Stimulated activated CD8-positive, alpha-beta memory T cell treated with anti-CD3 and anti-CD28 coated beads, Interleukin-4, amount 100 ng/mL, for 48 hours (primary cell): Measurements from ENCODE around the gene ADCY5.

Experiments used
- DNase-seq: peaks from one replicate; pipeline ENCODE4 v3.0.0-alpha.2; 2020

ADCY5 gene

DNA sequence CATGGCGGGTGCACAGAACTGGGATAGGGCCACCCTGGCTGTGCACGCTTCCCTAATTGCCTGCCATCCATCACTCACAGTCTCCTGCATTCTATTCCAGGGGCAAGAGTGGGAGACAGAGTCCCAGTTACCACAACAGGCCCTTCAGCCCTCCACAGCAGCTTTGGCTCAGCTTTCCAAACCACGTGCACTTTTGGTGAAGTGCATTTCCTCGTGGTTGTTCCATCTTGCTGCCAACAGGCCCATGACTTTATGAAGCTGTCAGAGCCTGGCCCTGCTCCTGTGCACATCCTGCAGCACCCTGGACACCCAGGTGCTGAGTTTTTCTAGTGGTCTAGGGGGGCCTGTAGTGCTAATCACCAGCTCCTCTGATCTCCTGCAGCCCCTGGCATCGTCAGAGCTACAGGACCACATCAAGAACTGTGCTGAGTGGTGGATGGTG is 110.2 kb downstream of the ADCY5 start:
- no peak for DNase-seq

DNA sequence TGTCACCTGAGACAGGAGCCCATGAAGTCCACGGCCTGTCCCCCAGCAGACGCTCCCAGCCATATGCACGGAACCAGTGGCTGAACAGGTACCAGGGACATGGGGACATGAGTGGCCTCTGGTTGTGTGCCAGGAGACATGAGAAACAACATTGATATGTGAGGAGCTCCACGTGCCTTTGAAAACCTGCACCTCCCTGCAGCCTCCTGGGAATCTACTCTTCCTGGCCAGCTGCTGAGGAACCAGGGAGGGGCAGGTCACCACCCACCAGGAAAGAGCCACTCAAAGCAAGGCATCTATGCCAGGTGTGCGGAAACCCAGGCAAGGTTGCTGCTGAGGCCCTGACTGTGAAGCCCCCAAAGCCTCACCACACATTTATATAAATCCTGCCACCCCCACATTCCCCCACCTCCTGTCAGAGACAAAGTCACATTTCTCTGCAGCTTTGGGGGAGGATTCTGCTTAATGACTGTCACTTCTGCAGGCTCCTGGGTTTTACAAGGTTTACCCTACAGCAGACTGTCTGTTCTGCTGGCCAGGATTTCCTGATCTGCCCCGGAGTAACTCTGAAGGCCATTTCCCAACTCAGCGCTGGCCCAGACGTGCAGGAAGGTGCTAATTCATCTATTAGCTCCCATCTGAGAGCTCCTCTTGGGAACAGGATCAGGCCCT is 110.8 kb downstream of the ADCY5 start:
- no peak for DNase-seq

DNA sequence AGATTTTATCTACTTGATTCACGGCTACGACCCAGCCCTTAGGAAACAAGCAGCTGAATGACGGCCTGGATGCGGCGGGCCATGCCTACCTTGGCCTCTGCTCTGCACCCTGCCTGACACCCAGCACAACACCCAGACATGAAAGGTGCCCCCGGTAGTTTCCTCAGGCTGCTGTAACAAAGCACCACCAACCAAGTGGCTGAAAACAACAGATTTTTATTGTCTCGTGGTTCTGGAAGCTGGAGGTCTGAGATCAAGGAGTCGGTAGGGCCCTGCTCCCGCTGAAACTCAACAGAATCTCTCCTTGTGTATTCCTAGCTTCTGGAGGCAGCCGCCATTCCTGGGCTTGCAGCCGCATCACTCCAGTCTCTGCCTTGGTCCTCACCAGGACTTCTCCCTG is 111.7 kb downstream of the ADCY5 start:
- no peak for DNase-seq

DNA sequence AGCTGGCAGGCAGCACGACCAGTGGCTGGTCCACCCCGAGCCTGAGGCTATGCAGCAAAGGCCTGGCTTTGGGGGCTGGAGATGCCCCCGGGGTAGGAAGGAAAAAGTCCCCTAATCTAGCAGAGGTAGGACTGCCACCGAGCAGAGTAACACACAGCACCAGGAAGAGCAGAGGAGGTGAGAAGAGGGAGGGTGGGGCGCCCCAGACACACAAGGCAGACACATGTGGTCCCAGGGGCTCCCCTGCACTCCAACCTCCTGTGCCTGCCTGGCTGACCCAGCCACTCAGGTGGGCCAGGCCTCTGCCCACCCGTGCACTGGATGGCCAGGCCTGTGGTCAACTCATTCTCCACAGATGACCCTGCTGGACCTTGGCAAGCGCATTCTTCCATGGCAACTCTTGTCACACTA is 112.4 kb downstream of the ADCY5 start:
- no peak for DNase-seq

DNA sequence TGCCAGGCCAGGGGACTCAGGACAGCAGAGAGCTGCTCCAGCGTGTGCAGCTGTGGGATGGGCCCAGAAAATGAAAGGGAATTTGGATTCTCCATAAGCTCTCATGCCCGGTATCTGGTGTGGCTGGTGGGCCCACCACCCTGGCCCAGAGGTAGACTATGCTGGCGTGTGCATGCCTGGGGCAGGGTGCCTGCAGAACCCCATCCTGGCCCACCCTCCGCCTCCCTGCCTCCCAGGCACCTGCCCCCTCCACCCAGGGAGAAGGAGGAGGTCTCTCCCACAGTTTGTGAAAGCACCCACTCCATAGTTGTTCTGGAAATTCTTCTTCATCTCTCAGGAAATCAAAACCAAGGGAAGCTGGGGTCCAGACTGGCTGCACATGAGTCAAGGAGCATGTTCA is 112.9 kb downstream of the ADCY5 start:
- no peak for DNase-seq

DNA sequence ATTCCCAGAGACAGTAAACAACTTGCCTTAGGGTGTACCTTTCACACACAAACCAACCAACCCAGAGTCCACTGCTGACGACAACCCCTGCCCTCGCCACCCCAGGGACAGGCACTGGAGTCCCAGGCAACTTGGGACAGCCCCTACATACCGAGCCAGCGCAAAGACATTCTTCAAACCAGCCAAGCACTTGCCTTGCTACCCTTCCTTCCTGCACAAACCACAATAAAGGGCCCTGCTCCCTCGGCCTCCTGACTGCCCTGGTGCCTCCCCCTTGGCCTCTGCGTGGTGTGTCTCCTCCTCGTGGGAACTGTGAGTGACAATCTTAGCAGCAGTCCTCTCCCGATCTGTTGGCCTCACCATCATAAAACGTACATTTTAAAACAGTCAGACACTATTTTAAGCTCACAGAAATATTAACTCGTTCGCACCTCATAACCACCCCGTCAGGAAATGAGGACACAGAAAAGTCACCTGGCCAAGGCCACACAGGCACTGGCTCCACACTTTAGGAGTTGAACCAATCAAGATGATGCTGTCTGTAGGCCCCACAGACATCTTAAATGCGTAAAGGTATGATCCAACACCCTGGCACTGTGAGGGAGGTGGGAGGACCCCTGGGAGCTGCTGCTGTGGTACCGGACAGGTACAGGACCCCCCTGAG is 113.8 kb downstream of the ADCY5 start:
- no peak for DNase-seq

DNA sequence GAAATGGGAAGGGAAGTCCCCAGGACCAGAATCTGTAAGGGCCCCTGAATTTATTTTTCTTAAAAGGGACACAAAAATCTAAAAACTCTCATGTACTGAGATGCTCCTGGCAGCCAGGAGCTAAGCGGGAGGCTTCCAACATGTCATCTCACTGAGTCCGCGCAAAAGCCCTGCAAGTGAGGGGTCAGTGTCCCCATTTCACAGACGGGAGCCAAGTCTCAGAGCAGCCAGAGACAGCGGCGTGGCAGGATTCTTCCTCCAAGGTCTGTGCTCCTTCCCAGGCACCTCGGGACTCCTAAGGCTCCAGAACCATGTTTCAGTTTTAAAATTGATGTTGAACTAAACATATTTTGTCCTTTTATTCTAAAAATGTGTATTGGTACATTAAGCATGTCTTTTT is 114.8 kb downstream of the ADCY5 start:
- DNase-seq: no peak

DNA sequence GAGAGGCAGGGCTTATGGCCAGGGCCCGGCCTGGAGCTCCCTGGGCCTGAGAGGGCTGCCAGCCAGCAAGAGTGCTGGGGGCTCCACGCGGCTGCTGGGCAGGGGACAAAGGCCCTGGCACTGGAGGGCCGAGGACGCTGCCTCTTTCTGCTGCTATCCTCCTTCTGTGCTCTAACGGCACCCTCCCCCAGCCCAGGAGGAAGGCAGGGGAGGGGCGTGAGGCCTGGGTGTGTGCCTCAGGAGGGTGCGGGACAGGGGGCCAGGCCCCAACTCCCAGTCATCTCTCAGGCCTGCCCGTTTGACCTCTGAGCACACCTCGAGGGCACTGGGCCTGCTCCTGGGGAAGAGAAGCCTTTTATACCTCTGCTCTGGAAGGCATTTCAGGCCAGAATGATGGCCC is 115.5 kb downstream of the ADCY5 start:
- no peak for DNase-seq

DNA sequence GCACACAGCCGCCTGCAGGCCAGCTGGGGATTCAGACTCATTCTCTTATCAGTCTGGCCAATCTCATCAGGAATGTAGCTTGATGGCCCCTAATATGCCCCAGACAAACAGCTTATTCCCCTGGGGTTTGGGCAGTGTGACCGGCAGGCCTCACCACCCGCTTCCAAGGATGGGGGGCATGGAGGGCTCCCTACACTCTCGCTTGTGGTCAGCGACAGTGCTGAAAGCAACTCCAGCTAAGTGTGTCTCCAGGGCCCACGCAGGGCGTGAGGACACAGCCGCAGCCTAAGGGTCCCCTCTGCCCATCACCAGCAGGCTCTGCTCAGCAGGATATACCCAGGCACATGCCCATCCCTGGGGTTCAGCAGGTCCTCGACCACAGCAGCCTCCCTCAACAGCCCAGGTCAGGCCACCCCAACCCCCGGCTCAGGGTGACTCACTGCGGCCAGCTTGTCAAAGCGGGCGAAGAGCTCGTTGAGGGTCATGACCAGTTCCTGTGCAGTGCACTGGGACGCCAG is 116.7 kb downstream of the ADCY5 start:
- no peak for DNase-seq

DNA sequence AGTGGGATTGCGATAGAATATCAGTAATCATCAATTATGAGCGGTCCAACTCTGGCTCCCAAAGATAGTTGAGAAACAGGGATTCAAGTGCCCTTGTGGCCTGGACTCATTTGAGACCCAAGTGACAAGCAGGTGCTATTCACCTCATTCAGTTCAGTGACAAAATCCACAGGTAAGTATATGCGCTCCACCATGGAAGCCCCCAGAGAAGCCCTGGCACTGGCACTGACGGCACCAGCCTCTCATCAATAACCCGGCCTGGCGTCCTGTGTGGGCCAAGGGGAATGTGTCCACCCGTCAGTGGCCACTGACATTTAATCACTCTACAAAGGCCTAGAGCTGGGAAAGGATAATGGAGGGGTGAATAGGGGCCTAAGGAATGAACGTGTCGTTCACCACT is 117.2 kb downstream of the ADCY5 start:
- no peak for DNase-seq

DNA sequence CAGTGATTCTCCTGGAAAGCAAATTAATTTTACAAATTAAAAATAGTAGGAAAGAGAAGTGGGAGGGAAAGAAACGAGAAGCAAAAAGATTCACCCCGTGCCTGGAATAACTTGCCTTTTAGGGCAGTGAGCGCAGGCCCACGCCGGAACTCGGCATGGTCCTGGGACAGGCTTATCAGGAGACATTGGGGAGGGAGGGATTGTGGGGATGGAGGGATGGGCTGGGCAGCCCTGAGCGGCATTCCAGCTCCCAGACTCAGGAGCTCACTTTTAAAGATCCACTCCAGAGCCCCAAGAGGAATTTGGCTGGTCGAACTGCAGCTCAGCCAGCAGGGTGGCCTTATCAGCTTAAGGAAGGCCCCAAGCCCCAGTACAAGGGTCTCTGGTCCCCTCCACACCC is 117.9 kb downstream of the ADCY5 start:
- no peak for DNase-seq

DNA sequence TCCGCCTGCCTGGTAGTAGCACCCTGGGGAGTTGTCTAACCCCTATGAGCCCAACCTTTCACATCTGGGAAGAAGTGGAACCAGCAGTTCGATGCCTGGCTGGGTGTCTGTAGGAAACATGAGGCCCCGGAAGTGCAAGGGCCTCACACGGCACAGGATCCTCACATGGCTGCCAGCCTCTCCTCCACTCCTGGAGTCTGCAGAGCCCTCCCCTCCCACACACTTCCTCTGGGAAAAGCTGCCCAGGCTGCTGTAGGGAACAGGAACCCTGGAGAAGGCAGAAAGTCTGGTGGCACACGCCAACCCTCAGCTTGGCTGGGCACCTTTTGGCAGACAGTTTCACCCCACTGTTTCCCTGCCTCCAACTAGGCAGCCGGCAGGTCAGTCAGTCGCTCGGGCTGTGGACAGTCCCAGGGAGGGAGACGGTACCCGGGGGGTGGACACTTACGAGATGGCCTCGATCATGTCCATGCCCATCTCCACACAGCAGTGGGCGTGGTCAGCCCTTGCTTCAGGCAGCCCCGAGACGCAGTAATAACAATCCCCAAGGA is 118.4 kb downstream of the ADCY5 start:
- no peak for DNase-seq

DNA sequence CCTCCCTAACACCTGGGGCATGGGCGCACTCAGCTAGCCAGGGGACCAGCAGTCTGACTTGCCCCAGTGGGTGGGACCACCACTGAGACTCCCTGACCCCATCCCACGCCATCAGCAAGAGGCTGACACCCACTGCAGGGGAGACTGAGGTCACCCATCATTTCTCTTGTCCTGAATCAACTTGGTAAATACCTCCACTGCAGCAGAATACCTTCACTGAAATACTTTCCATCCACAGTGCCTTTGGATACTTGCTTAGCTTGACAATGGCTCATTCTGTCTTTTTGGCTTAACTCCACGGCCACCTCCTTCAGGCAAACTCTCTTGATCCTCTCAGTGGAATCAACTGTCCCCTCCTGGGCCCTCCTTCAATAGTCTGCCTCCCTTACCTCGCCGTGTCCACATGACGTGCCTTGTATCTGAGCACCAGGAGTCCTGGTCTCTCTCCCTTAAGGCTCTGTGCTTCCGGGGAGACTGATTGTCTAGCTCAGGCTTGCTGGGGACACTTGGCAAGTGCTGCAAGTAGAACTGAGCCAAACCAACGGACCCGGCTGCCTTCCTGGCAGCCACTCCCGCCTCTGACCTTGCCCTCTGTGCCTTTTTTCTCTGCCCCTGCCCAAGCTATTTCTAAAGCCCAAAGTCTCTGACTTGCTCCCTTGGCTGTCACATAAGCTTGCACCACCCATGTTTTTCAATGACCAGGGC is 119.1 kb downstream of the ADCY5 start:
- no peak for DNase-seq

DNA sequence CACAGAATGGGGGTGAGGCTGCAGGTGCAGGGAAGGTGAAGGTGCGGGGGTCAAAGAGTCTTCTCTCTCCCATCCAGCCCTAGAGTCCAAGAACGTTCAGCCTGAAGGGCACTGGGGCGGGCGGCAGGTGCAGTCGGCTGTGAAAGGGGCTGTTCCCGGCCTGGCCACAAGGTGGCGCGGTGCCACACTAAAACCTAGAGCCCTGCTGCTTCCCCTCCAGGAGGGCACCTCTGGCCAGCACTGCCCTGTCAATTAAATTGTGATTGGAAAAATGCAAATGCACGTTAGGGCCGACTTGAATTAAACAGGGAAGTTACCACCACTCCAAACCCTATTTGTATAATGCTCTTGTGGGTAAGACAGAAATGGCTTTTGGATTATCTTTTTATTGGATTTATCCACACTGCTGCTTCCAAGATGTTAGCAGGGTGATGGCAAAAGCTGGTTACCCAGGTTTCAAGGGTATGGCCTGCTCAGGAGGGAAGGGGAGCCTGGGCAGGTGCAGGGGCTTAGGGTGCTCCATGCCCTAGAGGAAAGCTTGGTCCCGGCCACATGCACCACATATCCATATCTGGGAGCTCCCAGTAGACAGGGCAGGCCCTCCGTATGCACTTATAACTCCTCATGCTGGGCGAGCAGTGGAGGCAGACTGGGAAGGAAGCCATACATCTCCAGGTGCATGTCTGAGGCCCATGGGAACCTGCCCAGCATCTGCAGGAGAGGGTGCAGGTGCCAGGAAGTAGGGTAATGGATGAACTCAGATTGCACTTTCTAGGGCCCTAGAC is 119.8 kb downstream of the ADCY5 start:
- peak; percentile 88 for DNase-seq

DNA sequence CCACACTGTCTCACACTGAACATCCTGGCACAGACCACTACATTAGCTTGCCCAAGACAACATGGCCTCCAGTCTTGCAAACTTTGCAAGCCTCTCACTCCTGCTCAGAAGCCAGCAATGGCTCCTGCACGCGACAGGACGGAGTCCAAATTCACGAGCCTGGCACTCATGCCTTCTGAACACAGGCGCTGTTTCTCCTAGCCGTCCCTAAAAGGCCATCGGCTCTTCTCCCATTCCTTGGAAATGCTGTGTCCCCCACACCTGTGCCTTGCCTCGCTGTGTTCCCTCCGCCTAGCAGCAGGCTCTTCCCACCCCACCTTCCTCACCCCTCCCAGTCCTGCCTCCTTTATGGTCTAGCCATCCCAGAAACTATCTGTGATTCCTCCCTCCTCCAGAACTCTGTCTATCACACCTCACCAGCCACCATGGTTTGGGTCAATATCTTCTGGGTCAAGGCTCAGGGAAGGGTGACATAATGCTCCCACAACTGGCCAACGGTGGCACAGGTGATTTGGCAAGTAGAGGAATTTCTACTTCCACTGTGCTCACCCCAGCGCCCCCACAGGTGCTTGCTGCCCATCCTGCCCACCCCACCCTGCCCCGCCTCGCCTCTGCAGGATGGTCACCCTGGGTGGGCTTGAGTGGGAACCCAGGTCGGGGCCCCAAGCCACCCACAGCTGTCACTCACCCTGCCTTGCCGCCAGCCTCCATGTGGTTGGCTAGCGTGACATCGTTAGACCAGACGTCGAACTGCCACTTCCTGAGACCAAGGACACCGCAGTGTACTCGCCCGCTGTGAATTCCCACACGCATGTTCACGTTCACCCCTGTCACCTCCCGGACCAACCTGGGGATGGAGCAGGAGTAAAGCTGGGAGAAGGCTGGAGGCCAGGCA is 120.7 kb downstream of the ADCY5 start:
- DNase-seq: no peak

DNA sequence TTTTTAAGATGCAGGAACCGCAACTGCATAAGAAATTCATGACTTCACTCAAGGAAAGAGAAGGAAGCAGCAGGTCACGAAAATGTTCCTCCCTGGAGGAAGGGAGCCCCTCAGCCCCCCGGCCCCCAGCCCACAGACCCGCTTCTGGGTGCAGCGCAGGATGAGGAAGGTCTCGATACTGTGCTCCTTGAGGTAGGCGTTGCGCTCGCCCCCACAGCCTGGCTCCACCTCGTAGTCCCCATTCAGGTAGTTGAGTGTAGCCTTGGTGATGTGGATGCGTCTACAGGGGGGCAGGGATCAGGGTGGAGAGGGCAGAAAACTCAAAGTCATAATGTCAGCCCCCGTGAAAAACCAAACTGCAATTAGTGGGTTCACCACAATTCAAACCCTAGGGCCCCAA is 121.4 kb downstream of the ADCY5 start:
- DNase-seq: no peak

DNA sequence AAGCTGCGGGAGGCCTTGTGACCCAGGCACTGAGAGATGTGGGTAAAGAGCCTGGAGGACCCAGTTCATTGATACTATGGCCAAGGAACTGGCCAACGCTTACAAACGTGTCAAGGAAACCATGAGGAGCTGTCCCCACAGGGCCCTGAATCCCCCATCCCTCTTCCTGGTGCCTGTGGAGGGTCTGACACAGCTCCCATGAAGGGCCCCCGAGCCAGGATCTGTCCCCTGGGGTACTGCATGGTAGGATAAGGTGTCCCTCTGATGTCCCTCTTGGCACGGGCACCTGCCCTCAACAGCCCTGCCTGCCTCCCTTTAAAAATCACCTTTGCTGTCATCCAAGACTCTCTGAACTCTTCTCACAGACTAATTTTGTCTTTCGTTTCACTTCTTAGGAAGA is 122.4 kb downstream of the ADCY5 start:
- no peak for DNase-seq

DNA sequence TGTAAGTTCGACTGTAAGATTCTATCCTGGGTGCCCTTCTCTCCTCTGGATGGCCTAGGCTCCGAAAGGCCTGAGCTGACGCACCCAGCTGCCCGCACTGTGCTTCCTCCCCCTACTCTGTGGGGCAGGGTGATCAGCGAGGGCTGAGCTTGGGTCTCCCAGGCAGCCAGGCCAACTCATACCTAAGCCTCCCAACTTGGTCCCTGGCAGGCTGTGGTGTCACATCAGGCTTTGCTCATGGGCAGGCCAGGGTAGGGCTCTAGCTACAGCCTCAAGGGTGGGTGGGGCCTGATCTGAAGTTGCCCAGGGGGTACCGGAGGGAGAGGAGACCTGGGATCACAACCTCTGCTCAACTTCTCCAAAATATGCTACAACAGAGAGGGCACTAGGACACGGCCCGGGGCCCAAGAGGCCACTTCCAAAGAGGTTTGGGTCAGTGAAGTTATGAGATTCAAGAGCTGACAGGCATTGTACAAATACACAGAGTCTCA is 123.1 kb downstream of the ADCY5 start:
- no peak for DNase-seq

DNA sequence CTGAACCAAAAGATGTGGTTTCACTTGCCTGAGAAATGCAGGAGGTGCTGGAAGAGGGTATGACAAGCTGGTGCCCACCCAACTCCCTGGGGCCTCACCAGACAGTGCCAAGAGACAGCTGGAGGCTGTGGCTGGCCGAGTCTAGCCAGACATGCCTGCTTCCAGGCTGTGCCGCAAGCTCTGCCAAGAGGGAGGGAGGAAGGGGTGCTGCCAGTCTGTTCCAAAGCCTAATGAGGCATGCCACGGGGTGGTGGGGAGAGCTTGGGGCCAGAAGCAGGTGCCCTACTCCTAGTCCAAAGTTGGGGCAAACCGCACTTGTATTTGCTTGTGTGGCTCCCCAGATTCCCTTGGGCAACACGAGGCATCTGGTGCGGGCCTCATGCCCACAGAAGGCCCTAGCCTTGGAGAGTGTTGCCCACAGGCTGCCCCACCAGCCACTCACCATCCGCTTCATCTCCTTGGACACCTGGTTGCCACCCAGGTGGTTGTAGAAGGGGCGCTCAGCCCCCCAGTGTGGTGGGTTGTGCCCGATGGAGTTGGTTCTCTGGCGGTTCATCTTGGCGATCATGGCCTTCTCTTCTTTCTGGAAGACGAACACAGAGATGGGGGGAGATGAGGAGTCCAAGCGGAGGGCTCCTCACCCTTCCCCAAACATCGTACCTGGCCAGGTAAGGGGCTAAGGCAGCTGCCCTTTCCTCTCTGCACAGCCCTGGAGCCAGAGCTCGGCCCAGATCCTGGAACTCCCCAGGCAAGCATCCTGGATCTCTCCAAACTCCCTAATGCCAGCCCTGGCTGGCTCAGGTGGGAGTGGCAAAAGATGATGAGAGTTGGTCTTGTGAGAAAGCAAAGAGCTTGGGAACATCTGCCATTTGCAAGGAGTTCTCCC is 123.8 kb downstream of the ADCY5 start:
- no peak for DNase-seq

DNA sequence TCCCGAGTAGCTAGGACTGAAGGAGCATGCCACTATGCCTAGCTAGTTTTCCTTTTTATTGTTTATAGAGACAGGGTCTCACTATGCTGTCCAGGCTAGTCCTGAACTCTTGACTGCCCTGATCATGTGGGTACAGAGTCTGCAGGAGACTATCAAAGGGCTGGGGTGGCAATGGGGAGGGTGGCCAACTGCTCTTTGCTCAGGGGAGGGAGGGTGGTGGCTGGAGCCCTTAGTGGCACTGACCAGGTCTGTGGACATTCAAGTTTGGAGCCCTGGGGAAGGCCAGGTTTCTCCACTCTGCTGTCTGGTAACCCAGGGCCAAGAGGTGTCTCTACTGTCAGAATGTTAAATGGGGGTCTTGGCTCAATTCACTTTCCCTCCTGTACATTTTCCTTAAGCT is 125.1 kb downstream of the ADCY5 start:
- no peak for DNase-seq

DNA sequence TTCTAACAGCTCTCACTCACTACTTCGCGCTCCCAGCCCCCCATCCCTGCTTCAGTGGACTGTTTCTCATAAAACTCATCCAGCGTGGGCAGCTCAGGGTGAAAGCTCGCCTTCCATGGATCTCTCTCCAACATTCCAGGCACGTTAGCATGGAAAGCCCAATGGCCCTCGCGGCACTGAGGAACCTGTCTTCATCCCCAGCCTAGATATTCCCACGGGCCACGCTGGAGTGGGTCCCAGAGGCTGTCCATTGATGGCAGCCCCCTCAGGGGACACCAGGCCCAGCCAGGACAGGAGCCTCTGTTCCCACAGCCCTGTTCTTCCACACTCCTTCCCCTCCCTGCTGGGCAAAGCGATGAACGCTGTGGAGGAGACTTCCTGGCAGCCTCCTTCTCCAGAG is 126.0 kb downstream of the ADCY5 start:
- no peak for DNase-seq
